ENCODE results near the gene CSNK1D. TPM values are rescaled to one million over a fixed set of nuclear protein-coding genes. Genes with fewer than 3 reads are reported as not detected.

CSNK1D gene
- total RNA-seq, 2 experiments from 2014 or later = 277 to 286 TPM

DNA sequence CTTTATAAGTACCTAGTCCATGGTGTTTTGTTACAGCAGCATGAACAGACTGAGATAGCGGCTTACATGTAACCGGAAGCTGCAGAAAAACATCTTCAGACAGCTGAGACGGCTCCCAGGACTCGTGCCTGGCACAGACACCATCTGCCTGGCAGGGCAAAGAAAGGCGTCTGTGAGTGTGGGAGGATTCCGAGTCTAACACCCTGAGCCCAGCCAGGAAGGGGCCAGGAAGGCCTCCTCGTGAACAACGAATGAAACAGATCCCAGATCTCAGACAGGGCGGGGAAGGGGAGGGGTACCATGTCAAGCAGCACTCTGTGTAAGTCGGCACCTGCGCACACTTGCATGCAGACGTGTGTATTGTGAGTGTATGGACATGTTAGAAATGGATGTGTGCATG lies 4.4 kb upstream of the CSNK1D start:
- Mint-ChIP-seq H3K27me3 (no peaks in the 10 kb centered on the region), H3K4me3 (no peak overlapping the region), H3K4me1 (ENCODE audit: low read depth) (peaks cover 8% of the 10 kb centered on the region), H3K36me3 (ENCODE audit: low read depth) (peaks cover 5% of the 10 kb centered on the region), H3K9me3 (no peaks in the 10 kb centered on the region), H3K27ac (no peak overlapping the region)
- no peaks in the 10 kb centered on the region for H3K27me3 ChIP-seq (ENCODE audit: control insufficient read depth in 1 of 2, insufficient read depth in 2 of 2, low read length in 2 of 2)
- DNase-seq = no peak
- H3K36me3 ChIP-seq (ENCODE audit: insufficient read depth, low read length) = no peaks in the 10 kb centered on the region
- no peaks in the 10 kb centered on the region for H3K9me3 ChIP-seq (ENCODE audit: control insufficient read depth in 1 of 2, insufficient read depth in 1 of 2, low read length in 2 of 2)
- ChIA-PET POLR2A (no interaction called here), CTCF (no interaction called here)
- H3K4me3 ChIP-seq (ENCODE audit: low read length) = no peak overlapping the region
- intact Hi-C loops (cut with DNase I, micrococcal nuclease) = no loop called here
- peaks cover 31% of the 10 kb centered on the region for H3K4me1 ChIP-seq (ENCODE audit: insufficient read depth, low read length)
- no peak for ATAC-seq (ENCODE audit: poor library complexity)
- H3K27ac ChIP-seq (ENCODE audit: low read depth in 1 of 2, low read length in 2 of 2) = no peak overlapping the region
- no peak for TF ChIP-seq CTCF (IDR thresholded peaks at IDR 0.05)

- intact Hi-C loops (cut with DNase I, micrococcal nuclease) = no loop called here
- no peak overlapping the region for H3K4me3 Mint-ChIP-seq
- Histone ChIP-seq H3K9me3 (ENCODE audit: control insufficient read depth in 1 of 2, insufficient read depth in 1 of 2, low read length in 2 of 2) (no peaks in the 10 kb centered on the region), H3K27ac (ENCODE audit: low read depth in 1 of 2, low read length in 2 of 2) (no peak overlapping the region), H3K36me3 (ENCODE audit: insufficient read depth, low read length) (no peaks in the 10 kb centered on the region), H3K4me3 (ENCODE audit: low read length) (no peak overlapping the region), H3K4me1 (ENCODE audit: insufficient read depth, low read length) (peaks cover 30% of the 10 kb centered on the region), H3K27me3 (ENCODE audit: control insufficient read depth in 1 of 2, insufficient read depth in 2 of 2, low read length in 2 of 2) (no peaks in the 10 kb centered on the region)
- no peak for TF ChIP-seq CTCF (IDR thresholded peaks at IDR 0.05)
- CTCF ChIA-PET = interaction anchor here (0.6 kb wide), 1 partner anchor 19 kb away, joined by 4 read pairs; no protein-coding TSS in a partner anchor
- no peak for DNase-seq
- no peaks in the 10 kb centered on the region for H3K27me3 Mint-ChIP-seq
- no peaks in the 10 kb centered on the region for H3K9me3 Mint-ChIP-seq
- POLR2A ChIA-PET = no interaction called here
- H3K27ac Mint-ChIP-seq = no peak overlapping the region
- H3K36me3 Mint-ChIP-seq (ENCODE audit: low read depth) = peaks cover 11% of the 10 kb centered on the region
- H3K4me1 Mint-ChIP-seq (ENCODE audit: low read depth) = peaks cover 15% of the 10 kb centered on the region
- no peak for ATAC-seq (ENCODE audit: poor library complexity)
Observed at GRCh38 chr17:82276938-82277337, 3.4 kb upstream of the CSNK1D start.

DNA sequence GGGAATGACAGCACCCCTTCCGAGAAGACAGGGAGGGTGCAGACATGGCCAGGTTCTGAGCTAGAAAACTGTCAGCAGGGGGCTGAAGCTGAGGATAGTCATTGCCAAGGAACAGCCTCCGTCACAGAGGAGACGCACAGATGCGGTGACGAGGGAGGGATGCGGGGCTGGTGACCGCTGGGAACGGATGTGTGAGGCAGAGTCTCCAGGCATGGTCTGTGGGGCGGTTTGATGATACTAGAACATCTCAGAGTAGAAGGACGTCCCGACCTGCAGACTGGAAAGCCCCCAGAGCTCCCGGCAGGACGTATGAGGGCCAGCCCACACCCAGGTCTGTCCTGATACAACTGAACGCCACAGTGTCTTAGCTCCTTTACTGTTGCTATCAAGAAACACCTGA lies 1.8 kb upstream of the CSNK1D start:
- Mint-ChIP-seq H3K4me1 (ENCODE audit: low read depth) (peaks cover 23% of the 10 kb centered on the region), H3K27me3 (no peaks in the 10 kb centered on the region), H3K9me3 (no peaks in the 10 kb centered on the region), H3K36me3 (ENCODE audit: low read depth) (peaks cover 26% of the 10 kb centered on the region), H3K4me3 (peak overlapping the region; percentile 73), H3K27ac (peak overlapping the region; percentile 49)
- TF ChIP-seq CTCF (IDR thresholded peaks at IDR 0.05) = no peak
- intact Hi-C loops (cut with DNase I, micrococcal nuclease) = no loop called here
- ChIA-PET CTCF (no interaction called here), POLR2A (interaction anchor here (1.0 to 3.9 kb wide), 3 partner anchors 17 to 42 kb away, joined by 3 to 41 read pairs (median 34); partner anchors contain the start of gene CD7)
- peaks cover 14% of the 10 kb centered on the region for H3K36me3 ChIP-seq (ENCODE audit: insufficient read depth, low read length)
- no peak overlapping the region for H3K4me3 ChIP-seq (ENCODE audit: low read length)
- H3K27me3 ChIP-seq (ENCODE audit: control insufficient read depth in 1 of 2, insufficient read depth in 2 of 2, low read length in 2 of 2) = no peaks in the 10 kb centered on the region
- ATAC-seq (ENCODE audit: poor library complexity) (no peak), DNase-seq (no peak)
- no peak overlapping the region for H3K27ac ChIP-seq (ENCODE audit: low read depth in 1 of 2, low read length in 2 of 2)
- H3K9me3 ChIP-seq (ENCODE audit: control insufficient read depth in 1 of 2, insufficient read depth in 1 of 2, low read length in 2 of 2) = no peaks in the 10 kb centered on the region
- H3K4me1 ChIP-seq (ENCODE audit: insufficient read depth, low read length) = peaks cover 32% of the 10 kb centered on the region
